BE2C (cell line): Measurements from ENCODE around the gene MNT.

ENCODE experiments used
- DNase-seq: peaks from one replicate; pipeline ENCODE4 v3.0.0-alpha.2; 2020
- H3K27me3 ChIP-seq: fragments of 250-450 bp; sonication (Bioruptor Pico); 2 replicates; pipeline ENCODE4 v1.5.1; 2020; ENCODE audit warnings: mild to moderate bottlenecking
- H3K36me3 ChIP-seq: fragments of 250-450 bp; sonication (Bioruptor Pico); 2 replicates; pipeline ENCODE4 v1.5.1; 2020; ENCODE audit warnings: mild to moderate bottlenecking
- H3K4me1 ChIP-seq: fragments of 250-450 bp; sonication (Bioruptor Pico); 2 replicates; pipeline ENCODE4 v1.5.1; 2020
- H3K4me3 ChIP-seq: 2 replicates; pipeline ENCODE4 v1.5.1; 2011; ENCODE audit warnings: low read depth, low read length
- H3K9me3 ChIP-seq: fragments of 250-450 bp; sonication (Bioruptor Pico); 2 replicates; pipeline ENCODE4 v1.5.1; 2020
- TF ChIP-seq, protein P1 (sequence below): IDR thresholded peaks from 2 replicates; pipeline ENCODE4 v1.5.1; 2012; ENCODE audit warnings: mild to moderate bottlenecking, low read depth, low read length

The MNT gene

GRCh38 chr17:2396192-2396567 lies 4.7 kb downstream of the MNT start:
- Histone ChIP-seq H3K4me3 (peak overlapping the region; percentile 34), H3K9me3 (no peaks in the 10 kb centered on the region), H3K36me3 (peaks cover 10% of the 10 kb centered on the region), H3K27me3 (no peaks in the 10 kb centered on the region), H3K4me1 (peaks cover 21% of the 10 kb centered on the region)
- DNase-seq: no peak
- TF ChIP-seq, protein P1, sequence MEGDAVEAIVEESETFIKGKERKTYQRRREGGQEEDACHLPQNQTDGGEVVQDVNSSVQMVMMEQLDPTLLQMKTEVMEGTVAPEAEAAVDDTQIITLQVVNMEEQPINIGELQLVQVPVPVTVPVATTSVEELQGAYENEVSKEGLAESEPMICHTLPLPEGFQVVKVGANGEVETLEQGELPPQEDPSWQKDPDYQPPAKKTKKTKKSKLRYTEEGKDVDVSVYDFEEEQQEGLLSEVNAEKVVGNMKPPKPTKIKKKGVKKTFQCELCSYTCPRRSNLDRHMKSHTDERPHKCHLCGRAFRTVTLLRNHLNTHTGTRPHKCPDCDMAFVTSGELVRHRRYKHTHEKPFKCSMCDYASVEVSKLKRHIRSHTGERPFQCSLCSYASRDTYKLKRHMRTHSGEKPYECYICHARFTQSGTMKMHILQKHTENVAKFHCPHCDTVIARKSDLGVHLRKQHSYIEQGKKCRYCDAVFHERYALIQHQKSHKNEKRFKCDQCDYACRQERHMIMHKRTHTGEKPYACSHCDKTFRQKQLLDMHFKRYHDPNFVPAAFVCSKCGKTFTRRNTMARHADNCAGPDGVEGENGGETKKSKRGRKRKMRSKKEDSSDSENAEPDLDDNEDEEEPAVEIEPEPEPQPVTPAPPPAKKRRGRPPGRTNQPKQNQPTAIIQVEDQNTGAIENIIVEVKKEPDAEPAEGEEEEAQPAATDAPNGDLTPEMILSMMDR: no peak

GRCh38 chr17:2395258-2396181 lies 5.3 kb downstream of the MNT start:
- TF ChIP-seq, protein P1: no peak
- peak overlapping the region; percentile 34 for H3K4me3 ChIP-seq
- DNase-seq: peak; percentile 33

GRCh38 chr17:2394775-2395201 lies 6.1 kb downstream of the MNT start:
- H3K9me3 ChIP-seq: no peaks in the 10 kb centered on the region
- peaks cover 6% of the 10 kb centered on the region for H3K36me3 ChIP-seq
- no peak for DNase-seq
- H3K4me1 ChIP-seq: peaks cover 21% of the 10 kb centered on the region
- H3K27me3 ChIP-seq: no peaks in the 10 kb centered on the region
- no peak overlapping the region for H3K4me3 ChIP-seq
- TF ChIP-seq, protein P1: no peak

More at GRCh38 chr17:2395258-2396181, 5.3 kb downstream of the MNT start:
- Histone ChIP-seq H3K9me3 (no peaks in the 10 kb centered on the region), H3K36me3 (peaks cover 10% of the 10 kb centered on the region), H3K27me3 (no peaks in the 10 kb centered on the region), H3K4me1 (peaks cover 21% of the 10 kb centered on the region)

GRCh38 chr17:2393954-2394749 lies 6.7 kb downstream of the MNT start:
- no peaks in the 10 kb centered on the region for H3K27me3 ChIP-seq
- TF ChIP-seq, protein P1: no peak
- no peak overlapping the region for H3K4me3 ChIP-seq
- H3K9me3 ChIP-seq: no peaks in the 10 kb centered on the region
- peaks cover 21% of the 10 kb centered on the region for H3K4me1 ChIP-seq
- no peak for DNase-seq
- H3K36me3 ChIP-seq: peaks cover 6% of the 10 kb centered on the region

- Histone ChIP-seq H3K4me3 (peak overlapping the region; percentile 59), H3K36me3 (peaks cover 6% of the 10 kb centered on the region), H3K9me3 (no peaks in the 10 kb centered on the region), H3K4me1 (peaks cover 18% of the 10 kb centered on the region), H3K27me3 (no peaks in the 10 kb centered on the region)
- TF ChIP-seq, protein P1: no peak
- DNase-seq: peak; percentile 87
Measured at GRCh38 chr17:2393174-2393953, 7.5 kb downstream of the MNT start.
